ENCODE measurements around the gene ARHGAP42.

The ARHGAP42 gene

GRCh38 chr11:100681064-100681502, 6.0 kb upstream of the ARHGAP42 start:
- peak; percentile 58 for DNase-seq (ENCODE audit: low spot score)

GRCh38 chr11:100682247-100682969, 4.7 kb upstream of the ARHGAP42 start:
- DNase-seq (ENCODE audit: low spot score): no peak

- no peak for DNase-seq (ENCODE audit: low spot score)
Observed at GRCh38 chr11:100683126-100683525, 4.0 kb upstream of the ARHGAP42 start.

- no peak for DNase-seq (ENCODE audit: low spot score)
Observed at GRCh38 chr11:100684101-100685065, 2.7 kb upstream of the ARHGAP42 start.

GRCh38 chr11:100686476-100687053, 523 bp upstream of the ARHGAP42 start:
- DNase-seq (ENCODE audit: low spot score): no peak

GRCh38 chr11:100687630-100688395, 725 bp downstream of the ARHGAP42 start:
- peak; percentile 76 for DNase-seq (ENCODE audit: low spot score)

GRCh38 chr11:100689141-100689540, 2.1 kb downstream of the ARHGAP42 start:
- no peak for DNase-seq (ENCODE audit: low spot score)

GRCh38 chr11:100691896-100692653, 5.0 kb downstream of the ARHGAP42 start:
- DNase-seq (ENCODE audit: low spot score): no peak

- DNase-seq (ENCODE audit: low spot score): no peak
Observed at GRCh38 chr11:100695911-100696310, 8.8 kb downstream of the ARHGAP42 start.

- DNase-seq (ENCODE audit: low spot score): no peak
Observed at GRCh38 chr11:100703139-100703538, 16.1 kb downstream of the ARHGAP42 start.

- no peak for DNase-seq (ENCODE audit: low spot score)
Observed at GRCh38 chr11:100703801-100704575, 16.9 kb downstream of the ARHGAP42 start.

GRCh38 chr11:100705447-100705846, 18.4 kb downstream of the ARHGAP42 start:
- no peak for DNase-seq (ENCODE audit: low spot score)

GRCh38 chr11:100706179-100706578, 19.1 kb downstream of the ARHGAP42 start:
- no peak for DNase-seq (ENCODE audit: low spot score)

GRCh38 chr11:100709233-100709957, 22.3 kb downstream of the ARHGAP42 start:
- DNase-seq (ENCODE audit: low spot score): no peak

- no peak for DNase-seq (ENCODE audit: low spot score)
Observed at GRCh38 chr11:100711984-100712383, 24.9 kb downstream of the ARHGAP42 start.

- no peak for DNase-seq (ENCODE audit: low spot score)
Observed at GRCh38 chr11:100712583-100712982, 25.5 kb downstream of the ARHGAP42 start.

- DNase-seq (ENCODE audit: low spot score): no peak
Observed at GRCh38 chr11:100715165-100715761, 28.2 kb downstream of the ARHGAP42 start.

GRCh38 chr11:100716838-100717237, 29.8 kb downstream of the ARHGAP42 start:
- no peak for DNase-seq (ENCODE audit: low spot score)

GRCh38 chr11:100719362-100719761, 32.3 kb downstream of the ARHGAP42 start:
- no peak for DNase-seq (ENCODE audit: low spot score)
